HPDE6-E6E7 (cell line): ENCODE data around the gene ROBO2.

ENCODE experiments used
- DNase-seq: peaks from one replicate; pipeline ENCODE4 v3.0.0; 2011; ENCODE audit warnings: missing footprints; ENCODE audit errors: extremely low spot score

The ROBO2 gene, protein sequence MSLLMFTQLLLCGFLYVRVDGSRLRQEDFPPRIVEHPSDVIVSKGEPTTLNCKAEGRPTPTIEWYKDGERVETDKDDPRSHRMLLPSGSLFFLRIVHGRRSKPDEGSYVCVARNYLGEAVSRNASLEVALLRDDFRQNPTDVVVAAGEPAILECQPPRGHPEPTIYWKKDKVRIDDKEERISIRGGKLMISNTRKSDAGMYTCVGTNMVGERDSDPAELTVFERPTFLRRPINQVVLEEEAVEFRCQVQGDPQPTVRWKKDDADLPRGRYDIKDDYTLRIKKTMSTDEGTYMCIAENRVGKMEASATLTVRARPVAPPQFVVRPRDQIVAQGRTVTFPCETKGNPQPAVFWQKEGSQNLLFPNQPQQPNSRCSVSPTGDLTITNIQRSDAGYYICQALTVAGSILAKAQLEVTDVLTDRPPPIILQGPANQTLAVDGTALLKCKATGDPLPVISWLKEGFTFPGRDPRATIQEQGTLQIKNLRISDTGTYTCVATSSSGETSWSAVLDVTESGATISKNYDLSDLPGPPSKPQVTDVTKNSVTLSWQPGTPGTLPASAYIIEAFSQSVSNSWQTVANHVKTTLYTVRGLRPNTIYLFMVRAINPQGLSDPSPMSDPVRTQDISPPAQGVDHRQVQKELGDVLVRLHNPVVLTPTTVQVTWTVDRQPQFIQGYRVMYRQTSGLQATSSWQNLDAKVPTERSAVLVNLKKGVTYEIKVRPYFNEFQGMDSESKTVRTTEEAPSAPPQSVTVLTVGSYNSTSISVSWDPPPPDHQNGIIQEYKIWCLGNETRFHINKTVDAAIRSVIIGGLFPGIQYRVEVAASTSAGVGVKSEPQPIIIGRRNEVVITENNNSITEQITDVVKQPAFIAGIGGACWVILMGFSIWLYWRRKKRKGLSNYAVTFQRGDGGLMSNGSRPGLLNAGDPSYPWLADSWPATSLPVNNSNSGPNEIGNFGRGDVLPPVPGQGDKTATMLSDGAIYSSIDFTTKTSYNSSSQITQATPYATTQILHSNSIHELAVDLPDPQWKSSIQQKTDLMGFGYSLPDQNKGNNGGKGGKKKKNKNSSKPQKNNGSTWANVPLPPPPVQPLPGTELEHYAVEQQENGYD (N-terminal part only)

GRCh38 chr3:77039606-77040171, at the start of gene ROBO2:
TSS of gene ROBO2 (plus strand) at chr3:77040099. CDS start at chr3:77040786, 687 bp downstream.
- no peak for DNase-seq

DNA sequence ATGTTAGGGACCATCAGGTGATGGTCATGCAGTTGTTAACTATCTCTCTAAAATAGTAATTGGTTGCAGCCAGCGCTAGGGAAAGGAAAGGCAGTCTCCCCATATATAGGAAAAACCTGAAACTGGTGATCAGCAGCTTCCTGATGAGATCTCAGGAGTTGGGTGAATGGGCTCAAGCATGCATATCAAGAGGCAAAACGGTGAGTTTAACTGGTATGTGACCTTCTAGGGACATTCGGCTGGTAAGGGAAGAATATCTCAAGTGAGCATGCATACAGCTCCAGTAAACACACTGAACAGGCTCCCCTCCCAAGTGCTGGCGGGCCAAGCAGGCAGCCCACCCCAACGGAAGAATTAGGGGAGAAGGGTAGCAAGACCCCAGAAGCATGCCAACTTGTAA, 49.3 kb upstream of the ROBO2 start:
- no peak for DNase-seq

GRCh38 chr3:76991165-76991564, 48.7 kb upstream of the ROBO2 start:
- peak; percentile 2 for DNase-seq

- no peak for DNase-seq
These were observed 42.2 kb upstream of the ROBO2 start for GRCh38 chr3:76997733-76998132.

DNA sequence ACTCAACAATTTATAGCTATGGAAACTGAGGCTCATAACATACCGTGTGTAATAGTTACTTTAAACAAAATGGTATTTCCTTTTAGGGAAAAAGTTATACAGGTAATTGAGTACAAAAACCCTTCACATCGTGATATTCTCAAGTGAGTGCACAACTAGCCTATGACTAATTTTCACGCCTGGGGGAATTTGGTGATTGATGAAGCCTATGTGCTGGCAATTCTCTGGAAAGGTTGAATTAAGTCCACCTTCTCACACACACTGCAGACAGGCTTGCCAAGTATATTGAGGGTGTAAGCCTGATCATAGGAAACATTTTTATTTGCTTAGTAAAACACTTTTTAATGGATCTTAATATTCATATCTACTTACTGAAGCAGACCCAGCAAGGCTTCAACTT, 41.3 kb upstream of the ROBO2 start:
- no peak for DNase-seq

GRCh38 chr3:77001062-77001701, 38.7 kb upstream of the ROBO2 start:
- no peak for DNase-seq

DNA sequence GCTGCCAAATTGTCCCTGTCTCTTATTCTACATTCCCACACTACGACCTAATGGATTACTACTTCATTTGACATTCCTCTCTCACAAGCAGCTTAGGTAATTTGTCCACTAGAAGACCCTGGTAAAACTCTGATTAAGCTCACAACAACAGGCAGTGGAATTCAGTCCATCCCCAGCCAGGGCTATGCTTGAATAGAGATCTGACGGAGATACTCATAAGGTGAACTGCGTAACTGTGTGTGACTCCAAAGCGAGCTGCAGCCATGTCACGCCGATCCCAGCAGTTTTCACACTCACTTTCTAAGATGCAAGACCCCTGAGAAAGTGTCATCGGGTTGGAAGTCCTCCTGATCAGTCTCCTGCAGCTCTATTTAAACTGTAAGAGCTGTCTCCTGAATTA, 25.7 kb upstream of the ROBO2 start:
- no peak for DNase-seq

DNA sequence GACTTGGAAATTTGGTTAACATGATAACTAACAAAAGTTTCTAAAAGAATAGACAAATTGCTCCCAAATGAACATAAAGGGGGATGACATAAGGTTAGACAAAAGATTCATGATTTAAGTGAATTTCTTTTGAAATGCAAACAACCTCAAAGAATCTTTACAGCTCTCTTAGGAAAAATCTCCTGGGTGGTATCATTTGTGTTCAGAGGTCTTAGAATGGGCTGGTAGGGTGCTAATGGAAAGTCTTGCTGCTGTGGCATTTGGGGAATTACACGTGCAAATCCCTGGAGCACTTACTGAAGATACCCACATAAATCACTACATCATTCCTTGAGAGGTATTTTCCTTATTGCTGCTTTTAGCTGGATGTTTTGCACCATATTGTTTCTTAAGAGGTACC, 14.4 kb upstream of the ROBO2 start:
- DNase-seq = no peak

GRCh38 chr3:77026904-77027634, 12.8 kb upstream of the ROBO2 start:
- no peak for DNase-seq

DNA sequence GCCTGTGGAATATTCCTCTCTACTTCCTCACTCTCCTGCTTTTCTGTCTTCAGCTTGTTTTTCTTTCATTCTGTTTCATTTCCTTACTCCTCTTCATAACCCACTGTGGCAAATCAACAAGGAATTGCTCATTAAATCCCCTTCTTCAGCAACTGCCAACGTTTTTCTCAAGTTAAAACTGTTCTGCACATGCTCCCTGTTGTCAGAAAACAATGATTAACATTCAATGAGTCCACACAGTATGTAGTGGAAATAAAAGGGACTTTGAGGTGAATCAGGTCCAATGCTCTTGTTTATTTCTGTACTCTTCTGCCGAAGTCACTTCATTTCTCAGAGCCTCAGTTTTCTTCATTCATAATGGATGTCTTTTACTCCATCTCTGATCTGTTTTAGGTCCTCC, 11.9 kb upstream of the ROBO2 start:
- DNase-seq = no peak

DNA sequence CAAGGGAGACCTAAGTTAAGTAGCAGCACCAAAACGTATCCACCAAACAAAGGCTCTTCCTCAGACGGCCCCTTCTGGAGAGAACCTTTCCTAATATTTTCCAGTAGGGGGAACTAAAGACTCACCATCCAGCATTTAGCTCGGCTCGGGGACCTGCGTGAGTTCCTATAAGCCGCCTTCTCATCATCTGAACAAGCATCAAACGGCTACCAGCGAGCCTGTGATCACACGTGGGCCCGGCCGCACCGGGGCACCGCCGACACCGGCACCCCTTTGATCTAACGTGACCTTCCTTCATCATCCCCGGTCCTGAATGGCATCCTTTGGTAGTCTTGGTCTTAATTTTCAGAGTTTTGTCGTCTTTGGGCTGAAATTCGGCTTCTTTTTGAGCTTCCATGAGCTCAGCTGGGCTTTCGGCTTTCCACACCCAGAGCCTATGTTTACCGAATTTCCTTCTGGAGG, 1.4 kb upstream of the ROBO2 start:
- DNase-seq = peak; percentile 12

- no peak for DNase-seq
These were observed 831 bp upstream of the ROBO2 start for GRCh38 chr3:77038930-77039605.

DNA sequence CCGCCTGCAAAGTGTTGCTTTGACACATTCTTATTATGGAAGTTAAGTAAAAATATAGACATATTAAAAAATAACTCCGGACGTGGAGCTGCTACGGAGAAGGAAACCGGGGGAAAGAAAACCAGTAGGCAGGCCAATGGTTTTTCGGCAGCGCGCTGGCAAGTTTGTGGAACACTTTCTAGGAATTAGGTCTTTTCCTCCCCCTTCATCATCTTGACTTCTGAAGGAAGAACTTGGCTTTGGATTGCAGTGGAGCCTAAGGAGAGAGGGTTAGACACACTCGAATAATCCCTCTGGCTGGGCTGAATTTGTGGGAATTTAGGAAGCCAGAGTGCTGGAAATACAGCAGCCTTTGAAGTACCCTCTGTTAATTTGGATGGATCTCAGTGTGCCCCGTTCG, 317 bp downstream of the ROBO2 start:
- DNase-seq = no peak

- DNase-seq = no peak
These were observed 1.2 kb downstream of the ROBO2 start for GRCh38 chr3:77040926-77041722.

- no peak for DNase-seq
These were observed 1.9 kb downstream of the ROBO2 start for GRCh38 chr3:77041811-77042210.

GRCh38 chr3:77042343-77042742, 2.4 kb downstream of the ROBO2 start:
- no peak for DNase-seq

DNA sequence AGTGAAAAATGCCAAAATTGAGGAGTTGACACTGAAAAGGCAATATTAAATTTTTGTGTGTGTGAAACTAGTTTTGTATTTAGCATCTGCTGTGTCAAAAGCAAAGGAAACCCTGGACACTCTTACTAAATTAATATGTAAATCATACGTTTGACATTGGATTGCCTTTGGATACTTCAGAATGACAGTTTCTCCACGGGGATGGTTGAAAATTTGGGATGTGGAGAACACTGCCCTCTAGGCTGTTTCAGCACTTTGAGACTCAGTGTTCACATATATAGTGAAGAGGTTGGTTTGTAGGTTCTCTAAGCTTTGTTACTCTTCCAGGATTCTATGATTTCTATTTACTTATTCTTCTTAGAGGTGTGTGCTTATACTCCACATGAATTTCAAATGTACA, 3.0 kb downstream of the ROBO2 start:
- no peak for DNase-seq

- DNase-seq = no peak
These were observed 5.8 kb downstream of the ROBO2 start for GRCh38 chr3:77045686-77046085.

- no peak for DNase-seq
These were observed 8.3 kb downstream of the ROBO2 start for GRCh38 chr3:77048186-77048585.
